ENCODE data around the gene PRKCA.

DNA sequence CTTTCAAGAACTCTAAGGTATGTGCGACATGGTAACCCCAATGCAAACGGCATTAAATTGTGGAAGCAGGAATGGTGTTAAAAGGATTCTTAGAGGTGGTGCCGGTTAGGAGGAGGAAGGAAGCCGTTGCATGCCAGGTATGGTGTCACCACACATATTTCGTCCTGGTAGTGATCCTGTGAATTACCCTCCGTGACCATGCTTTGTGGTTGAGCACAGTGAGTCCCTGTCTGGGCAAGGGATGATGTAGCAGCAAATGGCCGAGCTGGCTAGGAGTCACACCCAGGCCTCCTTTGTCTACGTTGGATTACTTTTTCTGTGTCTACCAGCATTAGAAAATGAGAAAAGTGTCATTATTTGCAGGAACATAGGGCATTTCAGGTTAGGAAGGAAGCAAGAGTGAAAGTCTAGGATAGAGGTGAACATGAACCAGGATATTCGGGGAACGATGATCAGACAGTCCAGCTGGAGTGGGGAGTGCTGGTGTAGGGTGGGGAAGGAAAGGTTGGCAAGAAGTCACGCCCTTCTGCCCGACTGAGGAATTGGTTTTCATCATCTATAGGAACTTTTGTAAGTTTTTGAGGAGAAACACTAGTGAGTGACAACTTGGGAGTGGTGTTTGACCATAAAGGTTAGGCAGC is 123.5 kb downstream of the PRKCA start:
- TF ChIP-seq GATA2 (IDR thresholded peaks at IDR 0.05; ENCODE audit: low read depth, low read length), result no peak
- TF ChIP-seq GATA3 (IDR thresholded peaks at IDR 0.05; ENCODE audit: low read depth, low read length), result no peak

Data from SH-SY5Y (cell line).